ENCODE measurements around the gene ADGRA3.

ADGRA3 gene

DNA sequence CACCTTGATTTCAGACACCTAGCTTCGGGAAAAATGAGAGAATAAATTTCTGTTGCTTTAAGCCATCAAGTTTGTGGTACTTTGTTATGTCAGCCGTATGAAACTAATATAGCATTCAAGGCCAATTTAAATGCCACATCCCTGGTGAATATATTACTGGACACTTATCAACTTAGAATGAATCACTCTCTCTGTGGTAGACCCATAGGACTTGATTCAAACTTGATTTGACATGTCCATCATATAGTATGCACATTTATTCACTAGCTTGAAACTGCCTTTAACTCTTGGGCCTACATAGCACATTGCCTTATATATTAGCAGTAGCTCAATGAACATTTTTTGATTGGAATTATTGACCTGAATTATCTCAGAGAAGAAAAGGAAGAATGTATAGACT, 172.3 kb downstream of the ADGRA3 start:
- TF ChIP-seq TAF1 (IDR thresholded peaks at IDR 0.05; ENCODE audit: borderline replicate concordance, insufficient read depth, low read length) = no peak
- TF ChIP-seq REST (IDR thresholded peaks at IDR 0.05; ENCODE audit: insufficient read depth in 1 of 2, low read depth in 2 of 2, low read length in 2 of 2) = no peak
- no peak for TF ChIP-seq FOXP2 (optimal IDR thresholded peaks at IDR 0.05; ENCODE audit: borderline replicate concordance, extremely low read depth, extremely low read length, insufficient read depth)
- no peak for TF ChIP-seq POLR2AphosphoS5 (IDR thresholded peaks at IDR 0.05; ENCODE audit: low read depth, low read length)
- TF ChIP-seq SIN3A (IDR thresholded peaks at IDR 0.05; ENCODE audit: borderline replicate concordance, insufficient read depth, low read length) = no peak

DNA sequence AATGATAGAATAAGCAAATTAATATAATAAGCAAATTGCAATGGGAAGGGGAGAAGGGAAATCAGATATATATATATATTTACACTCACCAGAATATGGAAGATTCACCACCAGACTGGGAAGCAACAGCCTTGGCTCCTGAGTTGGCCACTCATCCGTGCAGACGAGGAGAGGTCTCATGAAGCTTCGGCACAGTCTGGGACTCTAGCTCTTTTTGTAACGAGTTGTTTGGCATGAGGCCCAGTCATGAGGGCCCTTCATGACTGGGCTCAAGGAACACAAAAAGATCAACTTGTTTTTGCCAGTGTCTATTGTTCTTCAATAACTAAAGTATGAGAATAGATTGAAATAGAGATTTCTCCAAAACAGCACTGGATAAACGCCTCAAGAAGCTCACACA, 176.4 kb downstream of the ADGRA3 start:
- TF ChIP-seq FOXP2 (optimal IDR thresholded peaks at IDR 0.05; ENCODE audit: borderline replicate concordance, extremely low read depth, extremely low read length, insufficient read depth) = no peak
- TF ChIP-seq TAF1 (IDR thresholded peaks at IDR 0.05; ENCODE audit: borderline replicate concordance, insufficient read depth, low read length) = no peak
- no peak for TF ChIP-seq POLR2AphosphoS5 (IDR thresholded peaks at IDR 0.05; ENCODE audit: low read depth, low read length)
- TF ChIP-seq SIN3A (IDR thresholded peaks at IDR 0.05; ENCODE audit: borderline replicate concordance, insufficient read depth, low read length) = no peak
- no peak for TF ChIP-seq REST (IDR thresholded peaks at IDR 0.05; ENCODE audit: insufficient read depth in 1 of 2, low read depth in 2 of 2, low read length in 2 of 2)

- TF ChIP-seq REST (IDR thresholded peaks at IDR 0.05; ENCODE audit: insufficient read depth in 1 of 2, low read depth in 2 of 2, low read length in 2 of 2) (no peak), FOXP2 (optimal IDR thresholded peaks at IDR 0.05; ENCODE audit: borderline replicate concordance, extremely low read depth, extremely low read length, insufficient read depth) (no peak), SIN3A (IDR thresholded peaks at IDR 0.05; ENCODE audit: borderline replicate concordance, insufficient read depth, low read length) (no peak), TAF1 (IDR thresholded peaks at IDR 0.05; ENCODE audit: borderline replicate concordance, insufficient read depth, low read length) (no peak), POLR2AphosphoS5 (IDR thresholded peaks at IDR 0.05; ENCODE audit: low read depth, low read length) (no peak)
These were observed 177.1 kb downstream of the ADGRA3 start for GRCh38 chr4:22338796-22339195.
